Stimulated activated naive CD4-positive, alpha-beta T cell (primary cell): ENCODE data around the gene MEDAG.

Experiments used
- DNase-seq, 6 experiments: peaks; one replicate each; lab custom pipeline; 2025; lab: John Stamatoyannopoulos, UW

MEDAG gene

GRCh38 chr13:30957258-30957943 lies 51.3 kb downstream of the MEDAG start:
- DNase-seq, result no peak

- DNase-seq, result no peak
Measured at GRCh38 chr13:30959678-30960077, 53.6 kb downstream of the MEDAG start.

- DNase-seq, result no peak
Measured at GRCh38 chr13:30963791-30964190, 57.7 kb downstream of the MEDAG start.

GRCh38 chr13:30965380-30965779 lies 59.3 kb downstream of the MEDAG start:
- no peak for DNase-seq

GRCh38 chr13:30966101-30966500 lies 60.0 kb downstream of the MEDAG start:
- DNase-seq, result no peak

GRCh38 chr13:30968846-30969245 lies 62.8 kb downstream of the MEDAG start:
- DNase-seq, result no peak

GRCh38 chr13:30971575-30971974 lies 65.5 kb downstream of the MEDAG start:
- no peak for DNase-seq

GRCh38 chr13:30972888-30973377 lies 66.9 kb downstream of the MEDAG start:
- DNase-seq, result no peak

GRCh38 chr13:30974350-30974749 lies 68.3 kb downstream of the MEDAG start:
- no peak for DNase-seq
